ENCODE results near the gene WTAP. TPM values are rescaled to one million over a fixed set of nuclear protein-coding genes. Genes with fewer than 3 reads are reported as not detected.

The WTAP gene
- total and polyA plus RNA-seq, 2 of the 4 experiments (the other 2 are of a cell fraction): 30.2 to 92.3 TPM

GRCh38 chr6:159754401-159754800 is 27.1 kb downstream of the WTAP start:
- H3K9me3 ChIP-seq (ENCODE audit: control insufficient read depth, insufficient read depth, low read length): no peaks in the 10 kb centered on the region
- H2BK120ac ChIP-seq (ENCODE audit: low read depth, low read length): no peak overlapping the region
- TF ChIP-seq USF2 (IDR thresholded peaks at IDR 0.05; ENCODE audit: low read depth, low read length) (no peak), CEBPB (IDR thresholded peaks at IDR 0.05; ENCODE audit: low read depth, low read length) (no peak), NFE2L2 (IDR thresholded peaks at IDR 0.05; ENCODE audit: low read depth, low read length) (no peak), RAD21 (IDR thresholded peaks at IDR 0.05; ENCODE audit: low read length) (no peak), POLR2A (IDR thresholded peaks at IDR 0.05; ENCODE audit: low read depth, low read length) (no peak), MAFK (IDR thresholded peaks at IDR 0.05; ENCODE audit: low read depth, low read length) (no peak), MXI1 (IDR thresholded peaks at IDR 0.05; ENCODE audit: borderline replicate concordance, low read depth, low read length) (no peak), CTCF (conservative IDR thresholded peaks at IDR 0.05; ENCODE audit: low read depth, low read length) (no peak), MAZ (IDR thresholded peaks at IDR 0.05; ENCODE audit: borderline replicate concordance, low read depth, low read length) (no peak), CHD1 (IDR thresholded peaks at IDR 0.05; ENCODE audit: low read depth, low read length) (no peak)
- no peak overlapping the region for H3K14ac ChIP-seq (replicated peaks; ENCODE audit: low read depth, low read length)
- H3K9ac ChIP-seq (ENCODE audit: low read depth, low read length): no peak overlapping the region
- ATAC-seq (ENCODE audit: low read depth) (no peak), DNase-seq (no peak)
- no peak overlapping the region for H4K91ac ChIP-seq (ENCODE audit: insufficient read depth, low read depth, low read length)
- H2BK20ac ChIP-seq (ENCODE audit: low read depth, low read length): no peak overlapping the region
- no peak overlapping the region for H4K5ac ChIP-seq (ENCODE audit: low read depth, low read length)
- POLR2A ChIA-PET (ENCODE audit: unreplicated experiment): interaction anchor here (1.0 kb wide), 1 partner anchor 27 kb away, joined by 3 read pairs; the partner anchor contains the start of gene WTAP
- intact Hi-C loops (cut with micrococcal nuclease): no loop called here
- peaks cover 16% of the 10 kb centered on the region for H4K20me1 ChIP-seq (ENCODE audit: insufficient read depth, low read length)
- no peak overlapping the region for H2BK15ac ChIP-seq (ENCODE audit: low read depth, low read length)
- CTCF ChIA-PET: no interaction called here
- no peak overlapping the region for H2AK9ac ChIP-seq (replicated peaks; ENCODE audit: low read depth, low read length, poor library complexity)
- no peaks in the 10 kb centered on the region for H3K27me3 ChIP-seq (ENCODE audit: control insufficient read depth, insufficient read depth, low read length)
- no peak overlapping the region for H2BK5ac ChIP-seq (ENCODE audit: low read depth, low read length, poor library complexity, severe bottlenecking)
- no peak overlapping the region for H3K23ac ChIP-seq (ENCODE audit: low read depth, low read length)
- peaks cover 44% of the 10 kb centered on the region for H3K36me3 ChIP-seq (ENCODE audit: control insufficient read depth, insufficient read depth, low read length)
- no peak overlapping the region for H3K56ac ChIP-seq (ENCODE audit: extremely low read depth, insufficient read depth, low read length)
- dilution Hi-C loops (cut with HindIII; ENCODE audit: low sequenced_read_pairs, unreplicated experiment): no loop called here
- no peak overlapping the region for H3K4me2 ChIP-seq (ENCODE audit: low read depth, low read length)
- peaks cover 29% of the 10 kb centered on the region in 2 experiments for H3K79me1 ChIP-seq (ENCODE audit: low read depth in 1 of 2, low read length in 2 of 2)
- no TSS peak for BruUV-seq (replicated peaks)
- no peak overlapping the region for H4K8ac ChIP-seq (ENCODE audit: low read depth in 2 of 2, low read length in 2 of 2)
- no peak overlapping the region for H2AFZ ChIP-seq (replicated peaks; ENCODE audit: low read length, poor library complexity)
- in situ Hi-C loops (cut with MboI; ENCODE audit: low sequenced_read_pairs): no loop called here
- no peak overlapping the region for H3K4ac ChIP-seq (ENCODE audit: low read depth, low read length)
- H3K27ac ChIP-seq (ENCODE audit: insufficient read depth, low read length): no peak overlapping the region
- H3K9me1 ChIP-seq (ENCODE audit: insufficient read depth, low read length): peaks cover 10% of the 10 kb centered on the region
- peaks cover 3% of the 10 kb centered on the region for H3K4me1 ChIP-seq (ENCODE audit: control insufficient read depth, insufficient read depth, low read length)
- WGBS, 2 experiments (ENCODE audit: extremely low coverage in 2 of 2, insufficient read length in 1 of 2): no CpG with 5 or more reads among the region's 2 CpGs
- no peak overlapping the region for H3K4me3 ChIP-seq (ENCODE audit: insufficient read depth, low read depth, low read length)
- no peak overlapping the region for H2AK5ac ChIP-seq (ENCODE audit: low read depth, low read length)
- no peak overlapping the region for H3K18ac ChIP-seq (ENCODE audit: low read depth, low read length)
